Astrocyte (in vitro differentiated cells and primary cell): ENCODE measurements around the gene LYPD6.

ENCODE experiments used
- EZH2 ChIP-seq: IDR thresholded peaks from 2 replicates; pipeline ENCODE4 v1.6.1; 2012; ENCODE audit warnings: mild to moderate bottlenecking, low read length, inconsistent platforms; ENCODE audit not compliant: insufficient read depth
- TF ChIP-seq, protein P1 (sequence below): IDR thresholded peaks from 2 replicates; pipeline ENCODE4 v1.5.1; 2011; ENCODE audit warnings: low read depth, mild to moderate bottlenecking, inconsistent platforms, low read length, moderate library complexity; ENCODE audit not compliant: insufficient read depth

DNA sequence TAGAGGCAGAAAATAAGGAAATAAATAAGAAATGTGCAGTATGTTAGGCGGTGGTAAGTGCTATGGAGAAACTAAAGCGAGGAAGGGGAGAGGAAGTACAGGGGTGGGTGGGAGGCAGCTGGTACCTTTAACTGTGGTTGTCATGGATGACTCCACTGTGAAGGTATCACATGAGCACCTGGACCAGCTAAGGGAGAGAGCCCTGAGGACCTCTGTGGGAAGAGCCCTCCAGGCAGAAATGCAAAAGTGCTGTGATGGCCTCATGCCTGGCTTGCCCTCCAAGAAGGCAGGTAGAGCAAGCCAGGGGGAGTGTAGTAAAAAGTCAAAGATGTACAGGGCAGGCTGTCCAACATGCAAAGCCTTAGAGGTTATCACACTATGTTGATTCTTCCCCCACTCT, 17.9 kb downstream of the LYPD6 start:
- TF ChIP-seq, protein P1, sequence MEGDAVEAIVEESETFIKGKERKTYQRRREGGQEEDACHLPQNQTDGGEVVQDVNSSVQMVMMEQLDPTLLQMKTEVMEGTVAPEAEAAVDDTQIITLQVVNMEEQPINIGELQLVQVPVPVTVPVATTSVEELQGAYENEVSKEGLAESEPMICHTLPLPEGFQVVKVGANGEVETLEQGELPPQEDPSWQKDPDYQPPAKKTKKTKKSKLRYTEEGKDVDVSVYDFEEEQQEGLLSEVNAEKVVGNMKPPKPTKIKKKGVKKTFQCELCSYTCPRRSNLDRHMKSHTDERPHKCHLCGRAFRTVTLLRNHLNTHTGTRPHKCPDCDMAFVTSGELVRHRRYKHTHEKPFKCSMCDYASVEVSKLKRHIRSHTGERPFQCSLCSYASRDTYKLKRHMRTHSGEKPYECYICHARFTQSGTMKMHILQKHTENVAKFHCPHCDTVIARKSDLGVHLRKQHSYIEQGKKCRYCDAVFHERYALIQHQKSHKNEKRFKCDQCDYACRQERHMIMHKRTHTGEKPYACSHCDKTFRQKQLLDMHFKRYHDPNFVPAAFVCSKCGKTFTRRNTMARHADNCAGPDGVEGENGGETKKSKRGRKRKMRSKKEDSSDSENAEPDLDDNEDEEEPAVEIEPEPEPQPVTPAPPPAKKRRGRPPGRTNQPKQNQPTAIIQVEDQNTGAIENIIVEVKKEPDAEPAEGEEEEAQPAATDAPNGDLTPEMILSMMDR = no peak
- no peak for TF ChIP-seq EZH2
